GM23248 (cell line): ENCODE data around the gene RERE. TPM values are rescaled to one million over a fixed set of nuclear protein-coding genes. Genes with fewer than 3 reads are reported as not detected.
"Not testable (repeated sequence)": the region's sequence is repeated elsewhere in the genome, so short reads cannot be mapped to it uniquely, and the experiment has no call there.

Experiments
- DNase-seq: peaks from one replicate; pipeline ENCODE4 v3.0.0-alpha.2; 2015
- H2AFZ ChIP-seq: fragments of 200-600 bp; sonication (generic); 2 replicates; pipeline ENCODE4 v1.6.1; 2016; ENCODE audit warnings: antibody characterized with exemption
- H3F3A ChIP-seq: fragments of 200-600 bp; sonication (generic); 2 replicates; pipeline ENCODE4 v1.6.1; 2016; ENCODE audit warnings: mild to moderate bottlenecking, antibody characterized with exemption, mixed run types; ENCODE audit not compliant: insufficient read depth
- H3K27ac ChIP-seq: fragments of 200-600 bp; sonication (generic); 2 replicates; pipeline ENCODE4 v1.5.1; 2016; ENCODE audit warnings: mild to moderate bottlenecking
- H3K27me3 ChIP-seq: fragments of 200-600 bp; sonication (generic); replicated peaks from 2 replicates; pipeline ENCODE4 v1.6.1; 2016; ENCODE audit warnings: mild to moderate bottlenecking; ENCODE audit not compliant: insufficient read depth
- H3K36me3 ChIP-seq: fragments of 200-600 bp; sonication (generic); 2 replicates; pipeline ENCODE4 v1.6.1; 2016; ENCODE audit warnings: low read depth, mild to moderate bottlenecking
- H3K4me1 ChIP-seq: fragments of 200-600 bp; sonication (generic); 2 replicates; pipeline ENCODE4 v1.6.1; 2016; ENCODE audit warnings: mild to moderate bottlenecking; ENCODE audit not compliant: insufficient read depth
- H3K4me2 ChIP-seq: fragments of 200-600 bp; sonication (generic); one replicate; pipeline ENCODE4 v1.6.1; 2016; ENCODE audit warnings: mild to moderate bottlenecking; ENCODE audit not compliant: unreplicated experiment
- H3K4me3 ChIP-seq: fragments of 200-600 bp; sonication (generic); 2 replicates; pipeline ENCODE4 v1.5.1; 2016; ENCODE audit warnings: mild to moderate bottlenecking
- H3K79me2 ChIP-seq: fragments of 200-600 bp; sonication (generic); 2 replicates; pipeline ENCODE4 v1.6.1; 2016; ENCODE audit warnings: mild to moderate bottlenecking; ENCODE audit not compliant: insufficient read depth
- H3K9ac ChIP-seq: fragments of 200-600 bp; sonication (generic); 2 replicates; pipeline ENCODE4 v1.6.1; 2016; ENCODE audit warnings: mild to moderate bottlenecking
- H3K9me2 ChIP-seq: fragments of 200-600 bp; sonication (generic); 2 replicates; pipeline ENCODE4 v1.6.1; 2016; ENCODE audit warnings: mixed run types, mild to moderate bottlenecking, moderate library complexity; ENCODE audit not compliant: insufficient read depth
- H3K9me3 ChIP-seq: fragments of 200-600 bp; sonication (generic); one replicate; pipeline ENCODE4 v1.6.1; 2017; ENCODE audit warnings: low read depth
- H4K20me1 ChIP-seq: fragments of 200-600 bp; sonication (generic); 2 replicates; pipeline ENCODE4 v1.6.0; 2016; ENCODE audit not compliant: insufficient read depth
- EZH2 ChIP-seq: fragments of 200-600 bp; sonication (generic); IDR thresholded peaks from 2 replicates; pipeline ENCODE4 v1.6.1; 2018; ENCODE audit warnings: antibody characterized with exemption, mild to moderate bottlenecking; ENCODE audit not compliant: insufficient read depth, poor library complexity, severe bottlenecking
- EZH2phosphoT487 ChIP-seq: fragments of 200-600 bp; sonication (generic); IDR thresholded peaks from 2 replicates; pipeline ENCODE4 v1.6.1; 2018; ENCODE audit warnings: antibody characterized with exemption, moderate library complexity, mild to moderate bottlenecking, low read depth; ENCODE audit not compliant: insufficient read depth
- WGBS, 2 experiments: methylation state at CpG; one replicate each; pipeline ENCODE4 v1.1.6; 2015 to 2017; ENCODE audit warnings: low lambda C conversion rate in 2 of 2, low coverage in 1 of 2; ENCODE audit errors: missing lambda C conversion rate in 2 of 2; 5-methylcytosine and 5-hydroxymethylcytosine counted together
- in situ Hi-C: fragments of 300-500 bp; cut with MboI; formaldehyde crosslinking; loops from 2 replicates; pipeline ENCODE4 v1.15.0; 2020
- polyA plus RNA-seq: library from polyadenylated mRNA; unstranded; fragments of >200 nt; fragmentation: Nextera tagmentation; extraction: Ambion mirVana; gene quantifications from 2 replicates; pipeline ENCODE4 v1.2.1, GENCODE V29; 2016
- total RNA-seq: library from RNA; depleted of rRNA; stranded (reverse); fragments of >200 nt; shearing (Covaris generic); gene quantifications from 2 replicates; pipeline ENCODE4 v1.2.3, GENCODE V29; 2014

RERE gene
- total and polyA plus RNA-seq, 2 experiments from 2014 or later = 26.0 to 26.2 TPM

GRCh38 chr1:8382051-8382505, 435.4 kb downstream of the RERE start:
- DNase-seq = no peak
- TF ChIP-seq EZH2phosphoT487 (no peak), EZH2 (no peak)
- peaks cover 98% of the 10 kb centered on the region for H3K79me2 ChIP-seq
- in situ Hi-C loops = no loop called here
- H3K27me3 ChIP-seq = no peaks in the 10 kb centered on the region
- no peaks in the 10 kb centered on the region for H3K36me3 ChIP-seq
- no peak overlapping the region for H2AFZ ChIP-seq
- no peak overlapping the region for H3K4me3 ChIP-seq
- H3K27ac ChIP-seq = no peak overlapping the region
- no peak overlapping the region for H3K4me2 ChIP-seq
- H3F3A ChIP-seq = peaks cover 5% of the 10 kb centered on the region; the same call in 1 of the 2 replicates
- no peaks in the 10 kb centered on the region for H4K20me1 ChIP-seq
- WGBS, 2 experiments = 91 to 92% methylated on average over 9 of the region's 9 CpGs
- H3K9me3 ChIP-seq = no peaks in the 10 kb centered on the region
- peaks cover 6% of the 10 kb centered on the region for H3K4me1 ChIP-seq
- no peak overlapping the region for H3K9ac ChIP-seq
- no peaks in the 10 kb centered on the region for H3K9me2 ChIP-seq

- H3K4me2 ChIP-seq = no peak overlapping the region
- H3F3A ChIP-seq = peaks cover 5% of the 10 kb centered on the region; the same call in 1 of the 2 replicates
- no peaks in the 10 kb centered on the region for H4K20me1 ChIP-seq
- H3K36me3 ChIP-seq = 0 out of 2 replicates have a peak, but pooled peaks cover 2% of the 10 kb centered on the region
- no peaks in the 10 kb centered on the region for H3K9me2 ChIP-seq
- 66 to 67% methylated on average over 8 of the region's 8 CpGs for WGBS, 2 experiments
- peaks cover 98% of the 10 kb centered on the region for H3K79me2 ChIP-seq
- H2AFZ ChIP-seq = no peak overlapping the region
- no peaks in the 10 kb centered on the region for H3K27me3 ChIP-seq
- no peak for DNase-seq
- no peak for TF ChIP-seq EZH2
- no peak for TF ChIP-seq EZH2phosphoT487
- H3K27ac ChIP-seq = no peak overlapping the region
- H3K4me3 ChIP-seq = no peak overlapping the region
- no peak overlapping the region for H3K9ac ChIP-seq
- no peaks in the 10 kb centered on the region for H3K9me3 ChIP-seq
- peaks cover 6% of the 10 kb centered on the region for H3K4me1 ChIP-seq
- in situ Hi-C loops = no loop called here
These were observed 435.8 kb downstream of the RERE start for GRCh38 chr1:8381618-8382017.

- H3K27me3 ChIP-seq, in situ Hi-C loops, H3K36me3 ChIP-seq, H3K9ac ChIP-seq, H3K9me2 ChIP-seq, H3K27ac ChIP-seq, H4K20me1 ChIP-seq, H3K4me2 ChIP-seq, DNase-seq, H3K4me1 ChIP-seq, H3K9me3 ChIP-seq, H3F3A ChIP-seq, H3K4me3 ChIP-seq, H2AFZ ChIP-seq: not testable (repeated sequence)
- peaks cover 98% of the 10 kb centered on the region for H3K79me2 ChIP-seq
- 88 to 93% methylated on average over 6 of the region's 6 CpGs for WGBS, 2 experiments
These were observed 437.1 kb downstream of the RERE start for GRCh38 chr1:8380310-8380709.

GRCh38 chr1:8379513-8380186, 437.8 kb downstream of the RERE start:
- H3K4me1 ChIP-seq = peaks cover 11% of the 10 kb centered on the region
- no peak overlapping the region for H3K4me3 ChIP-seq
- in situ Hi-C loops = no loop called here
- WGBS, 2 experiments = 90% methylated on average over 14 of the region's 14 CpGs
- no peak overlapping the region for H3K27ac ChIP-seq
- H3K27me3 ChIP-seq = no peaks in the 10 kb centered on the region
- H3K9me3 ChIP-seq = no peaks in the 10 kb centered on the region
- no peaks in the 10 kb centered on the region for H3K9me2 ChIP-seq
- peaks cover 12% of the 10 kb centered on the region for H3F3A ChIP-seq
- H3K36me3 ChIP-seq = 0 out of 2 replicates have a peak, but pooled peaks cover 2% of the 10 kb centered on the region
- no peak overlapping the region for H3K9ac ChIP-seq
- no peak overlapping the region for H3K4me2 ChIP-seq
- H3K79me2 ChIP-seq = peaks cover 98% of the 10 kb centered on the region
- DNase-seq = no peak
- H4K20me1 ChIP-seq = no peaks in the 10 kb centered on the region
- TF ChIP-seq EZH2phosphoT487 (no peak), EZH2 (no peak)
- H2AFZ ChIP-seq = no peak overlapping the region

- Histone ChIP-seq H4K20me1 (no peaks in the 10 kb centered on the region), H3K4me2 (no peak overlapping the region), H3K4me1 (peaks cover 13% of the 10 kb centered on the region), H3K9me3 (no peaks in the 10 kb centered on the region), H3K9ac (no peak overlapping the region), H2AFZ (no peak overlapping the region), H3F3A (peaks cover 15% of the 10 kb centered on the region), H3K27me3 (no peaks in the 10 kb centered on the region), H3K79me2 (peaks cover 97% of the 10 kb centered on the region), H3K4me3 (no peak overlapping the region), H3K27ac (no peak overlapping the region), H3K36me3 (0 out of 2 replicates have a peak, but pooled peaks cover 2% of the 10 kb centered on the region), H3K9me2 (no peaks in the 10 kb centered on the region)
- TF ChIP-seq EZH2 = no peak
- TF ChIP-seq EZH2phosphoT487 = no peak
- in situ Hi-C loops = no loop called here
- no peak for DNase-seq
- 46 to 54% methylated on average over 10 of the region's 10 CpGs for WGBS, 2 experiments
These were observed 438.4 kb downstream of the RERE start for GRCh38 chr1:8378981-8379470.
